Cortex of kidney (tissue), 1 donor: Measurements from ENCODE around the gene HOXA5.
A peak's percentile ranks its signal among the peaks of the same experiment; 100 is the strongest.

Experiments used
- DNase-seq: peaks from one replicate; lab custom pipeline; 2025; lab: John Stamatoyannopoulos, UW

Gene HOXA5

GRCh38 chr7:27133409-27134231 is 9.9 kb downstream of the HOXA5 start:
- DNase-seq = no peak

GRCh38 chr7:27132978-27133377 is 10.5 kb downstream of the HOXA5 start:
- no peak for DNase-seq

- no peak for DNase-seq
These were observed 11.3 kb downstream of the HOXA5 start for GRCh38 chr7:27132214-27132613.

GRCh38 chr7:27131390-27131819 is 12.1 kb downstream of the HOXA5 start:
- no peak for DNase-seq

- peak; percentile 47 for DNase-seq
These were observed 12.7 kb downstream of the HOXA5 start, which contains the start of gene HOXA4 for GRCh38 chr7:27130540-27131389. HOXA4 (minus strand) TSS chr7:27130757; CDS start chr7:27130733, 24 bp downstream.

GRCh38 chr7:27129729-27130539 is 13.5 kb downstream of the HOXA5 start:
- DNase-seq = no peak

GRCh38 chr7:27128776-27129728 is 14.4 kb downstream of the HOXA5 start:
- DNase-seq = no peak

DNA sequence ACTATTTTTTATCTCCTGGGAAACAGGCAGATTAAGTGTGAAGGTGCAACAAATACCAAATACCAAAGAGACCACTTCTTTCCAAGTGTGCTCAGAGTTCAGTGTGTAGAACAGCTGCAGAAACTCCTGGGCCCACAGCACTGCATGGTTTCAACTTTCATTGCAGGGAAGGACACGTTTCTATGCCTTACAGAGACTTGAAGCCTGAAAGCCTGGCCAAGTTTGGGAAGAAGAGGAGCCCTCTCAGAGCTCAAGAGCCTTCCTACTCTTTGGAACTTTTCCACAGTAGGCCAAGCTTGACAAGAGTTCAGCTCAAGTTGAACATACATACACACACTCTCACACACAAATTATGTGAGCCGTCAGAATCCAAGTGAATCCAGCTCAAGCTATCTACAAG is 15.4 kb downstream of the HOXA5 start:
- no peak for DNase-seq

DNA sequence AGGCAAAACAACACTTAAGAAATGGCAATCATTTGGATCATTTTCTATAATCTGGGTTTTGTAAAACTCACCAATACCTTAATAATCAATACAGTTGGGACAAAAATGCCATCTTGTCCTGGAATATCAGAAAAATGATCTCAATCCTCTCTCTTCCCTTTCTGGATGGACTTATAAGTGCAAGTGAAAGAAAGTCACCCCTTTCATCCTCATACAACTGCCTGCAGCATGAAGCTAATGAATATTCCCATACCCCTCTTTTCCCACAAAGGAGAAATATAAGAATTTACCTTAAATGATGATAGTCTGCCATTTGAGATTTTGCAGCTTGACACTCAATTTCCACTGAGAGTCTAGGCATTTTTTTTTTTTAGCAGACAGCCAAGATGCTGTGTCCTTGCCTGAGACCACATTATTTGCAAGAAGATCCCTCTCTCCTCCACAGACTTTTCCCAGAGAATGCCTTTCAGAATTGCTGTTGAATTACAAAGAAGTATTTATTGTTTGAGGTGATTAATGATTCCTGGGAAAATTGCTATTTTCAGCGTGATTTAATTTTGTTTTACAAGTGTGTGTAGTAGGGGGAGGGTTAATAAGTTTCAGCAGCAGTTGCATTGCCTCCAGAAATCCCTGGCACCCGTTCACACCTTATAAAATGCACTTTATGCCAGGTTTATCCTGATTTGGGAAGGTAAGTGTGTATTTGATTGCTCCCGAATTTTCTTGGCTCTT is 16.7 kb downstream of the HOXA5 start:
- no peak for DNase-seq

DNA sequence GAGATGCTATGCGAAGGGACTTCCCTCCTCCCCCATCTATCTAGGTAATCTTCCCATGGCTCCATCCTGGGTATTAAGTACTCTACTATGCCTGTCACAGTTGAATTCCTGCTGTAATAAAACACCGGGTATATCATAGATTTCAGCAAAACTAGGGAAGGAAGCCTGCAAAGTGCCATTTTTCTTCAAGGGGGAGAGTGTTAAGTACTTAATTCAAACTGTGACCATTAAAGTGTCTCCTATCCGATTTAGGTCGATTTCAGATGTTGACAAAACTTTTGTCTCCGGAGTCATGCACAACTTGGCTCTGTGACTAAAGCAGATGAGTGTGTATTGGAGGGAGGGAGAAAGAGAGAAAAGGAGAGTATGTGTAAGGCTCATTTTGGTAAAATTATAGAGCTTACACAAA is 17.5 kb downstream of the HOXA5 start:
- no peak for DNase-seq

DNA sequence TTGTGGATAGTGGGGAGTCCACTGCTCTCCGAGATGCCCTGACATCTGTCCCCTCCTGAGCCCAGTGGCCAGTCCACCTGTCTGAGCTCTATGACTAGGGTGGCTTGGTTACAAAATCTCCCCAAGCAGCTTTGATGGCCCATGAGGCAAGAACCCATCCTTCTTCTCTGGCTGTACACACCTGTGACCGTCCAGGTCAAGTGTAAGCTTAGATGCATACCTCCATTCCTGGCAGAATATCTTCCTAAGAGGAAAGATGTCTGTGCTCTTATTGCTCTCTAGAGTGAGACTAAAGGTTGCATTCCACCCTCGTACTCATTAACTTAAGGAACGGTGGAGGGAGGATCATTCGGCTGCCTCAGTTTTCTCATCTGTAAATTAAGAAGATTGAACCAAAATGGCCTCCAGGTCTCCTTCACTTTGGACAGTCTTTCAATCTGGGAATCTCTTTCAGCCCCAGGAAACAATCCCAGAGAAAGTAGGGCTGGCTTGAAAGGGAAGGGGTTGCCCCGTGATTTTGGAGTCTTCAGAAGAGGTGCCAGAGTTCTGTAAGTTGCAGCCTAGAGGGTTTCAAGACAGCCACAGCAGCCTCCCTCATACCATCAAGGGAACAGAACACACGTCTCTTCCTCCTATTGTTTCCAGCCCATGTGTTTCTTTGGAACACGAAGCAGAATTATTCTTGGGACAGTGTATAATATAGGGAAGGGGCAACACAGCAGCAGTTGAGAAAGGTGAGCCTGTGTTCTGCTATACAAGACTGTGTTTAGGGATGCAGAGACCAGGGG is 18.4 kb downstream of the HOXA5 start:
- no peak for DNase-seq

DNA sequence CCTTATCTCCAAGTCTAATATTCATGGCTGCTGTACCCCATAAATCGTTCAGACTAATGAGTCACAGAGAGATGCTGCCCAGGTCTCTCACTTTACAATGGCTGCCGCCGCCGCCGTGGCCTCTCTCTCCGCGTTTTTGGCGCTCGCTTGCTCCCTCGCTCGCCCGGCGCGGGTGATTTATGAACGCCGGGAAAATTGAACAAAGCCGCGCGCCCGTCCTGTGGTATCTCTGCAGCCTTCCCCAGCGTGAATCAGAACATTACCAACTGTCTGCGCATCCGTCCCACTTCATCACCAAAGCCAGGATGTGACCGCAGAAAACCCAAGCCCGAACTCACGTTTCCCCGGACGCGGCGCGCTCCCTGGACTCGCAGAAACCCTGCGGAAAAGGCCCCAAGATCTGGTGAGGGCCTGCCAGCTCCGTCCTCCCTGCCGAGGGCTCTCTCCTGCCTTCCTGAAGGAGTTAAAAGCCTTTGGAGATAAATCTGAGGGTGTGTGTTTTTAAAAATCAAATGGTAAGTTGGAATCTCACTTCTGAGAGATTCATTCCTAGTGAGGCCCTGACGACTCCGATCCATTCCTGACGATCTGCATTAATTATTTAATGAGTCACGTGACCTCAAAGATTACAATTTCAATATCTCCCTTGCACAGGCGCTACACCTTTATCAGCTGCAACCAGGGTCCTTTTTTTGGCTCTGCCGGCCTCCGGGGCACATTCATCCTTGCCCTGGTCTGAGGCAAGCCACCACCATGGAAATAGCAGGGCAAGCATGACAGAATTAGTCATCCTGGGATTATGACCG is 19.2 kb downstream of the HOXA5 start:
- DNase-seq = no peak

GRCh38 chr7:27123477-27124053 is 19.9 kb downstream of the HOXA5 start:
- DNase-seq = no peak

GRCh38 chr7:27123007-27123476 is 20.4 kb downstream of the HOXA5 start:
- DNase-seq = no peak

GRCh38 chr7:27122077-27122910 is 21.2 kb downstream of the HOXA5 start:
- DNase-seq = no peak

- DNase-seq = no peak
These were observed 21.8 kb downstream of the HOXA5 start for GRCh38 chr7:27121684-27122076.

DNA sequence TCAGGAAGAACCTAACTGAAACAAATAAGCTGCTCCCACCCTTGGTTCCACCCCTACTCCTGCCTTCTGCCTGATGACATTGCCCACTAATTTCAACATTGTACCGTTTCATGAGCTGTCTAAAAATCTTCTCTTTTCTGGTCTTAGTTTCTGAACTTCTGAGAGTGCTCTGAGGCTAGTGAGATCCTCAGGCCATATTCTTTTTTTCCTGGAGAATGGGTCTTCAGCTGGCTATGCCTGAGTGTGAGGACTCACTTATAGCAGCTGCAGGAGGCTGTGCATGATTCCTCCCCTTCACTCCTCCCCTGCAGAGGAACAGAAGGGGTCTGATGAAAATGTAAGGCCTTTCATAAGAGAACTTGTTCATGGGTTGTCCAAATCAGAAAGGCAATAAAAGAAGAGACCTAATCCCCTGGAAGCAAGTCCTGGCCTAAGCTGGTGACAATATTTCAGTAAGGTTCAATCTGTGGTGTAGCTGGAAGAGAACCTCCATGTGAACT is 24.0 kb downstream of the HOXA5 start:
- DNase-seq = no peak
